HG03108 (cell line): Measurements from ENCODE around the gene MRPL54.
A peak's percentile ranks its signal among the peaks of the same experiment; 100 is the strongest.
"Not testable (repeated sequence)": the region's sequence is repeated elsewhere in the genome, so short reads cannot be mapped to it uniquely, and the experiment has no call there.

Source experiments
- ATAC-seq: cut with Tn5 transposase; IDR thresholded peaks from one replicate; pipeline ENCODE4 v1.9.1; 2021; ENCODE audit warnings: moderate library complexity; ENCODE audit not compliant: unreplicated experiment

MRPL54 gene

GRCh38 chr19:3807574-3808354, 45.3 kb downstream of the MRPL54 start:
- ATAC-seq: no peak

- no peak for ATAC-seq
Measured at GRCh38 chr19:3808420-3809143, 46.1 kb downstream of the MRPL54 start.

GRCh38 chr19:3809881-3810707, 47.6 kb downstream of the MRPL54 start:
- ATAC-seq: peak; percentile 47

- ATAC-seq: peak; percentile 12
Measured at GRCh38 chr19:3810708-3811355, 48.4 kb downstream of the MRPL54 start.

GRCh38 chr19:3813473-3814392, 51.3 kb downstream of the MRPL54 start:
- no peak for ATAC-seq

- no peak for ATAC-seq
Measured at GRCh38 chr19:3814648-3815047, 52.2 kb downstream of the MRPL54 start.

GRCh38 chr19:3816148-3816547, 53.7 kb downstream of the MRPL54 start:
- ATAC-seq: not testable (repeated sequence)

- ATAC-seq: no peak
Measured at GRCh38 chr19:3816566-3817218, 54.2 kb downstream of the MRPL54 start.
